ENCODE data around the gene GPR31.
"Not testable (repeated sequence)": the region's sequence is repeated elsewhere in the genome, so short reads cannot be mapped to it uniquely, and the experiment has no call there.

GPR31 gene, protein sequence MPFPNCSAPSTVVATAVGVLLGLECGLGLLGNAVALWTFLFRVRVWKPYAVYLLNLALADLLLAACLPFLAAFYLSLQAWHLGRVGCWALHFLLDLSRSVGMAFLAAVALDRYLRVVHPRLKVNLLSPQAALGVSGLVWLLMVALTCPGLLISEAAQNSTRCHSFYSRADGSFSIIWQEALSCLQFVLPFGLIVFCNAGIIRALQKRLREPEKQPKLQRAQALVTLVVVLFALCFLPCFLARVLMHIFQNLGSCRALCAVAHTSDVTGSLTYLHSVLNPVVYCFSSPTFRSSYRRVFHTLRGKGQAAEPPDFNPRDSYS

GRCh38 chr6:167157863-167158262, at the start of gene GPR31:
Gene GPR31 (minus strand): TSS chr6:167157980. CDS start chr6:167157831, 149 bp downstream.
- no peak for DNase-seq

GRCh38 chr6:167207527-167207926, 49.7 kb upstream of the GPR31 start:
- no peak for DNase-seq

DNA sequence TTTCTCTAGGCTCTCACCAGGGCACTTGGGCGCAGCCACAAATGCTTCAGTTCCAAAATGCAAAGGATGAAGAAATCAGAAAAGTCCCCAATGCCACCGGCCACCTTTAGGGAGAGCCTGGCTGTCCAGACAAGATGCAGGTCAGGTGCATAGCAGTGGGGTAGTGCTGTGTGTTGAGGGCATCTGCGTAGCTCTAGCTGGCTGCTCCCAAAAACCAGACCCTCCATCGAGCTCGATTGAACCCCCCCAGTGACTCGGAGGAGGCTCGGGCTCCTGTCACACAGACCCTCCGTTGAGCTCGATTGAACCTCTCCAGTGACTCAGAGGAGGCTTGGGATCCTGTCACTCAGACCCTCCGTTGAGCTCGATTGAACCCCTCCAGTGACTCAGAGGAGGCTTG, 47.5 kb upstream of the GPR31 start:
- not testable (repeated sequence) for DNase-seq

DNA sequence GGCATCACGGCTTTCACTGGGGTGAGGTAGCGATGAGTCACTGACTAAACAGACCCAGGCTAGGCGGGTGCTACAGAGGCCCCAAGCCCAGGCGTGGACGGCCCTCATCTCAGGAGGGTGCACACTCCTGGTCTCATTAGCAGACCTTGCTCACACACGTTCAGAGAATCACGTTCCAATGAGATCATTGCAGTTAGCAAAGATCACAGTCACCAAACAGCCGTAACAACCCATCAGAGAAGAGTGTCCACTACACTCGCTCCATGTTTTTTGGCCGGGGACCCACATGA, 46.2 kb upstream of the GPR31 start:
- not testable (repeated sequence) for DNase-seq

- not testable (repeated sequence) for DNase-seq
Measured at GRCh38 chr6:167203261-167204058, 45.7 kb upstream of the GPR31 start.

- DNase-seq: not testable (repeated sequence)
Measured at GRCh38 chr6:167202613-167203012, 44.8 kb upstream of the GPR31 start.

DNA sequence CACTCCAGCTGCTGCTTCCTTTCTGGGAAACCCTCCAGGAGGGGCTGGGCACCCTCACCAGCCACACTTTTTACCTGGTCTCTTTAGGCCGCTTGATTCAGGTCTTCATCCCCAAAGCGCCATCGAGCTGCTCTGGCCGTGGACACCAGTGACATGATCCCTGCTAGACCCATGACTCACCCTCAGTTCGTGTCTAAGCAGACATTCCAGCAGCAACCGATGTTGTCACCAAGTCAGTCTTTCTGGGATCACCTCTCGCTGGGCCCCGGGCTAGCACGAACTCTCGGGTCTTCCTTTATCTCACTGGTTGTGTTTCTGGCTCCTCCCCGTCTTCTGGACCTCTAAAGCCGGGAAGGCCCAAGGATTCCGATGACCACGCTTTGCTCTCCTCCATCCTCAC, 43.0 kb upstream of the GPR31 start:
- DNase-seq: no peak

DNA sequence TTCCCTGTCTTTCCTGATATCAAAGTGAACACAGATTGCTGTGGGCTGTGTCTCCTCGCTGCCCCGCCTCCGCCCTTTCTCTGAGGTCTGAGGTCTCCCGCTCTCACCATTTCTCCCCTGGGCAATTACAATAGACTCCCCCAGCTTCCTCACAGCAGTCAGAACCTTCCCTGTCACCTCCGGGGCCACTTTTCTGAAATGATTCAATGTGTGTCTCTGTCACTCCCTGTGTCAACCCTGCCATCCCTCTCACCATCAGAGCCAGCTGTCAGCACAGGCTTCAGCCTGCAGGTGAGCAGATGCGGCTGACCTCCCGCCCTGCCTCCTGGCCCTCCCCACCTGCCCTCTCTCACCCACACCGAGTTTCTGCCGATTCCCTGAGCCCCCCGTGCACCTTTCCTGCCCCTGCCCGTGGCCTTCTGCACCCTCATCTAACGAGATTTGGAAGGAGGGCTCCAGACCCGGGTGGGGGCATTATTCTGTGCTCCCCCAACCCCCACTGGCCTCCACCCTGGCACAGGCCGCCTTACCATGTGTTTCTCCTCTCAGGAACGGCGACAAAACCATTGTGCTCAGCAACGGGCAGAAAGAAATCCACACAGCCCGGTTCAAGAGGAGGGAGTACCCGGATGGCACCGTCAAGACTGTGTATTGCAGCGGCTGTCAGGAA, 38.3 kb upstream of the GPR31 start:
- DNase-seq: not testable (repeated sequence)

- not testable (repeated sequence) for DNase-seq
Measured at GRCh38 chr6:167193515-167194125, 35.8 kb upstream of the GPR31 start.

DNA sequence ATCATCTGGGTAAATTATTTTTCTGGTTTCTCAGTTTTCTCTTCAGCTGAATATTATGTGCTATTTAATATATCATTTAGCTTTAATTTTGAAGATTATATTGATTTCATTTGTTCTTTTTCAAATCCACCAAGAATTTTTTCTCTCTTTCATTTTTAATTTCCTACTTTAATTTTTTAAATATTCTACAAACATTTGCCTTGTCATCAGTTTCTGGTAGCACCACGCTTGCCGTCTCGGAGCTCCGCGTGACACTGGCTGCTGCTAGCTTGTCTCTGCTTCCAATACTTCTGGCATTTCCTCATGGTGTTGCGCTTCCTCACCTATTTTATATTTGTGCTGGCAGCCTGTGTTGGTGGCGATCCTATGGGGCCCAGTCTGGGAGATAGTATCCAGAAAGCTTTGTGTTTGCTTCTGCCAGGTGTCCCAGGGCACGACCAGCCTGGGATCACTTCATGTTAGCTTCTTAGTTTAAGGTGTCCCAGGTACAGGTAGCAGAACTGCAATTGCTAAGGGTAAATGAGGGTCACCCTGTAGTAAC, 33.3 kb upstream of the GPR31 start:
- DNase-seq: not testable (repeated sequence)

DNA sequence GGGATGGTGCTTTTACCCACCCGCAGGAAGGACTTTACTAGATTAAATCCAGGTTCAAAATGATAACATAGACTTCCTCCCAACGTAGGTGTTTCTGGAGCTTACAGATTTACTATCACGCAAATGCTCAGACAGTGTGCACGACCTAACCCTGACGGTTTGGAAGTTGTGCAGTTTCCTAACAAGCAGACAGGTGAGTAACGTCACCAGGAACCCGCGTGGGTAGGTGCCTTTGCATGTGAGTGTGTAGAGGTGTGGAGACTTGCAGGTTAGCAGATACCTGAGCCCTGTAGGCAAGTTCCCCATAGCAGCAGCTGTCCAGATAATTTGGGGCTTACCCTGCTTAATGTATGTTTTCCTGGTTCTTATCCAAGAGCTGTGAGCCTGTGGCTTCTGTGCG, 29.5 kb upstream of the GPR31 start:
- DNase-seq: not testable (repeated sequence)

- not testable (repeated sequence) for DNase-seq
Measured at GRCh38 chr6:167185101-167185500, 27.3 kb upstream of the GPR31 start.

- DNase-seq: not testable (repeated sequence)
Measured at GRCh38 chr6:167182913-167183314, 25.1 kb upstream of the GPR31 start.

DNA sequence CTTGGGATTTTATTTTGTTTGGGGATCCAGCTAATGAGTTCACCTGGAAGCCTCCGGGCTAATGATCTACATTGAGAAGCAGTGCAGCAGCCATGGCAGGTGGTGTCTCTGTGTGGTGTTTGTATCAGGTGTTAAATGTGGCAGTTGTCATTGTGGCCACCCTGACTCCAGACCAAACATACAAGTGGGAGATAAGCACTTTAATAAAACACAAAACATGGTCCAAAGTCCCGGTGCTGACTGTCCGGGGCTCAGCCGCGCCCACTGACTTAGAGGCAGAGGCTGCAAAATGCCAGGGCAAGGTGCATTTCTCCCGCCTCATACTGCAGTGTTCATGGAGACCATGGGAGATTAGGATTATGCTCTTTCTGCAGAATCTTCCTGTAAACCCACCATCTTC, 23.6 kb upstream of the GPR31 start:
- not testable (repeated sequence) for DNase-seq

DNA sequence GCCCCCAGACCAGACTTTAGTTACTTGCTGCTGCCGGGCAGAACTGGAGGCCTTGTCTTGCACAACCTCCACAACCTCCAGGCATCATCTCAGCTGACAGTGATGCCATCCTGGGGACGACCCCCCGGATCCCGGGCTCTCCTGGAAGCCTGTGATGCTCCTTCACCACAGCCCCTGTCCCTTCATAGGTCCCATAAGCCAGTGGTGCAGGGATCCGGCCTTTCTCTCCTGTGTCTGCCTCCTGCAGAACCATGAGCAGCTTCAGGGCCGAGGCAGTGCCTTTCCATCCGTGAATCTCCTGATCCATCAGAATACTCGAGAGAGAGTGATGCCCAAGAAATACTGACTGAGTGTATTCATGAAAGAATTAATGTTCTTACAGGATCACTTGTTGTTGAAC, 22.3 kb upstream of the GPR31 start:
- DNase-seq: not testable (repeated sequence)

- DNase-seq: not testable (repeated sequence)
Measured at GRCh38 chr6:167178896-167179655, 21.3 kb upstream of the GPR31 start.

DNA sequence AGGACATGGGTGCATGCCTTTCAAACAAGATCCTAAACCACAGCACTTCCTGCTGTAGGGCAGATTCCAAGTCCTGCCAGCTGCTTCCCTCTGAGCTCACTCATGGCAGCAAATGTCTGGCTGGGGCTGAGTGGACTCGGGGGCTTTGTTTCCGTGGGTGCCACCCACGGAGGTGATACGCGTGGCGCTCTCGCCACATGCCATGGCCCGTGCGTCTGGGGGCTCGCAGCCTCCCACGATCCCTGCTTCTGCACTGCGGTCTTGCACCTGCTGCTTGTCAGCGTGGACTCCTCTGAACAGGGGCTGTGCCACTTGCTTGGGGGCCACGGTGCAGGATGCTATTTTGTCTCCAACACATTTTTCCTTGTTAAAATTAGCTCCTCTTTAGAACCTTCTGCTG, 19.5 kb upstream of the GPR31 start:
- not testable (repeated sequence) for DNase-seq

DNA sequence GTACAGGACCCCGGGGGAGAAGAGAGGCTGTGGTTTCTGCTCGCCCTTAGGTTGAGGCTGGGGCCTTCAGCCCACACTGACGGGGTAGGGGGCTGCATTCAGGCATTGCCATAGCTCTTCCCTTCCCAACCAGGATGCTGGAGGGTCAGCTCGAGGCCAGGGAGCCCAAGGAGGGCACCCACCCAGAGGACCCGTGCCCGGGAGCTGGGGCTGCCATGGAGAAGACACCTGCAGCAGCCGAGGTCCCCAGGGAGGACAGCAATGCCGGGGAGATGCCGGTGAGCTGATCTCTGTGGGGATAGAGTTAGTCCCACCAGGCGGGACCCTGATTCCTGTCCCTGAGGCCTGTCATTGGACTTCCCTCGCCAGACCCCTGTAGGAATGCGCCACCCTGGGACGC, 14.2 kb upstream of the GPR31 start:
- not testable (repeated sequence) for DNase-seq

DNA sequence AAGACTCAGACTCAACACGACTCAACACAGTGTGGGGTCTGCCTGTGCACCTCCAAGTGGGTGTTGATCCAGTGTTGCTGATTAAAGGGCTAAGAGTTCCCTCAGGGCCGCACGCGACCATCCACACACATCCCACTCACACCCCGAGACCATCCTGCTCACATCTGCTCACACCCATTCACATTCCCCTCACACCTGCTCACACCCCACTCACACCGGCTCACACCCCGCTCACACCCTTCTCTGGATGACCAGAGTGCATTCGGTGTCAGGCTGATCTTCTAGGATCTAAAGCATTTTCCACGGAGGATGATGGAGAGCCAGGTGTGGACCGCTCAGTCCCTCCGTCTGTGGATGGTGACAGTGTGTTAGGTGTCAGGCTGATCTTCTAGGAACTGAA, 13.5 kb upstream of the GPR31 start:
- not testable (repeated sequence) for DNase-seq

GRCh38 chr6:167169867-167170266, 12.1 kb upstream of the GPR31 start:
- DNase-seq: not testable (repeated sequence)

DNA sequence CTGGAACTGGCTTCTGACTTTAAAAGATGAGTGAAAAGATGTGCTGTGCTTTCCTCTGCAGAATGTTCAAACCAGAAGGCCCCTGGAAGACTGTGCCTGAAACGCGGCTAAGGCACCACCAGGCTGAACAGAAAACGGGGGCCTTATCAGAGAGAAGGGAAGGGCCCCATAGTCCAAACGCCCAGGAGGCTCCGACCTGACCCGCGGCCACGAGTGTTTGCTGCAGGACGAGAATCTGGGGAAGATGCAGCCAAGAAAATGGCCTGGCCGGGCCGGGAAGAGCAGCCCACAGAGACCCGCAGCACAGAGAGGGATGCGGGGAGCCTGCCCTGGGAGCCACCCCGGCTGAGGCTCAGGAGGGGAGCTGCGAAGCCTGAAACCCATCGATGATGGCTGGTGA, 10.5 kb upstream of the GPR31 start:
- DNase-seq: not testable (repeated sequence)

DNA sequence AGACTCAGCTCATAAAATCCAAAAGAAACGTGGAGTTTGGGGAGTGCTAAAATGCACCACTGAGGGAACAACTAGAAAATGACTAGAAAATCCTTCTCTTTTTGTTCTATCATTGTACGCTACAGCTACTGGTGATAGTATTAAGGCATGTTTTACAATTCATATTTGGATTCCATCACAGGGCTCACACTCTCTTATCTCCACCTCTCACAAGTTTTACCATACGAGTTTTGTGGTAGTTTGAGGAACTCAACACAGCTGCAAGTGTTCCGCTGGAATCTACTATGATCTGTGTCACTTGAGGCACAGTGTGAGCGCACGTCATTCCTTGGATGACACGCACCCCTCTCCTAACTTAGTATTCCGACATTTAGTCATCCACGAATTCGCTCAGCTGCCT, 9.9 kb upstream of the GPR31 start:
- DNase-seq: not testable (repeated sequence)

All from activated CD4-positive, alpha-beta T cell treated with anti-CD3 and anti-CD28 coated beads, Interleukin-2, amount 50 U/mL, for 16 hours (primary cell).